HFF-Myc (cell line): ENCODE measurements around the gene DENND1A.

ENCODE experiments used
- DNase-seq: peaks from one replicate; pipeline ENCODE4 v3.0.0-alpha.2; 2011; ENCODE audit warnings: low read depth; ENCODE audit errors: extremely low read depth
- H3K4me3 ChIP-seq: replicated peaks from 2 replicates; pipeline ENCODE4 v1.5.1; 2011; ENCODE audit warnings: low read depth, mild to moderate bottlenecking, control low read depth, low read length
- TF ChIP-seq, protein P1 (sequence below): IDR thresholded peaks from 2 replicates; pipeline ENCODE4 v1.5.1; 2012; ENCODE audit warnings: mild to moderate bottlenecking, low read depth, low read length, control low read depth; ENCODE audit errors: missing control alignments

Gene DENND1A

DNA sequence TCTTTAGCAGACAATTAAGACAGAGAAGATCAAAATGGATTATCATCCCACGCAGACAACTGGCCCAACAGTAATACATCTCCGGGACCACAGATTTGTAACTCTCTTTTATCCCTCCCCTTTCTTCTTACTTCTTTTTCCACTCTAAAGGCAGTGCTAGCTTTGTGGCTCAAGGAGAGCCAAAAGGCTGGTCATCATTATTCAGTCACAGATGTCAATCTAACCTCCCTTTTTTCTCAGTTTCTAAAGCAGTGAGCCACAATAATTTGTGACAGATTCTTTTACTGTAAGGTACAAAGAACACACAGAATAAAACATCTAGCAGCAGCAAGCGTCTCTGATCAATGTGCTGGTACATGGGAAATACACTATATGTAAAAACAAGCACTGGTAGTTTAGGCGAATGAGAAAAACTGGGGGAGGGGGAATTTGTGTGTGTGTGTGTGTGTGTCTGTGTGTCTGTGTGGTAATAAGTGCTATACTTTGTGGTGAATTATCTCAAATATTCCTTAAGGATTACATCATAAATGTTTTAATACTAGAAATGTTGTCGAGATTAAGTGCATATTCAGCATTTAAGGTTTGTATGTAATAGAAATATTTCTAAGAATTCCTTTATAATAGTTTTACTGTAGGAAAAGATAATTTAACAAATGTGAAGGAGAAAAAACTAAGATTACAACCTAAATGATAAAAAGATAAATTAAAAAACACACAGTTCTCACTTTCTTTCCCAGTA lies 140.2 kb downstream of the DENND1A start:
- TF ChIP-seq, protein P1, sequence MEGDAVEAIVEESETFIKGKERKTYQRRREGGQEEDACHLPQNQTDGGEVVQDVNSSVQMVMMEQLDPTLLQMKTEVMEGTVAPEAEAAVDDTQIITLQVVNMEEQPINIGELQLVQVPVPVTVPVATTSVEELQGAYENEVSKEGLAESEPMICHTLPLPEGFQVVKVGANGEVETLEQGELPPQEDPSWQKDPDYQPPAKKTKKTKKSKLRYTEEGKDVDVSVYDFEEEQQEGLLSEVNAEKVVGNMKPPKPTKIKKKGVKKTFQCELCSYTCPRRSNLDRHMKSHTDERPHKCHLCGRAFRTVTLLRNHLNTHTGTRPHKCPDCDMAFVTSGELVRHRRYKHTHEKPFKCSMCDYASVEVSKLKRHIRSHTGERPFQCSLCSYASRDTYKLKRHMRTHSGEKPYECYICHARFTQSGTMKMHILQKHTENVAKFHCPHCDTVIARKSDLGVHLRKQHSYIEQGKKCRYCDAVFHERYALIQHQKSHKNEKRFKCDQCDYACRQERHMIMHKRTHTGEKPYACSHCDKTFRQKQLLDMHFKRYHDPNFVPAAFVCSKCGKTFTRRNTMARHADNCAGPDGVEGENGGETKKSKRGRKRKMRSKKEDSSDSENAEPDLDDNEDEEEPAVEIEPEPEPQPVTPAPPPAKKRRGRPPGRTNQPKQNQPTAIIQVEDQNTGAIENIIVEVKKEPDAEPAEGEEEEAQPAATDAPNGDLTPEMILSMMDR: no peak
- DNase-seq: no peak
- H3K4me3 ChIP-seq: no peak overlapping the region

DNA sequence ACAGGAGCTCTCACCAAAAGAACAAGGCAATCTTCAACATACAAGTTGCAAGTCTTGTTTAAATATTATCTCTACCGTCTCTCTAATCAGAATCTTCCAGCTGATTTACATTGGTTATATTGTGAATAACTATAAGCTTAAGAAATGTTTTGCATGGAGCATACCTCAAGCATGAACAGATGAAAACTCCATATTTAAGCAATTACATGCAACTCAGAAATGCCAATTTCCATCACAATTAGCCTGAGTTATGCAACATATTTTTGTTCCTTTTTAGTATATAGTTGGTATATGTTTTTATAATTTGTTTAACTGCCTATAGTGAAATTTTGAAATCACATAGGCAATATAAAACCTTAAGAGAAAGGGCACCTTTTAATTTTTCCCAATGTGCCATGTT lies 142.5 kb downstream of the DENND1A start:
- TF ChIP-seq, protein P1: no peak
- DNase-seq: no peak

DNA sequence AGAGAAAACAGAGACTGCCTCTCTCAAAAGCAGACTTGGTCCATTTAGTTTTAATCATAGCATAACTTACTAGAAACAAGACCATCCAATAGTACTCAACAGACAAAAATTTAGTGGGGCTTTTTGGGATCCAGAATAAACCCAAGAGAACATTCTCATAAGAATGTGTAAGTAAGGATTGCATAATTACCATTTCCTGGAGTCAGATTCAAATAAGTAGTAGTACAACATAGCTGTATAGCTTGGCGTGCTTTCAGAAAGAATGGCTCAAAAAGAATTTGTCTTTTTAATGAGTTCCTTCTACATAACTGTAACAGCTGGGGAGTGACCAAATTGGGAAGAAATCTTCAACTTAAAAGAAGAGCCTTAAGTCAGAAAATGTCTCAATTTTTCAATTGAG lies 145.4 kb downstream of the DENND1A start:
- H3K4me3 ChIP-seq: no peak overlapping the region
- TF ChIP-seq, protein P1: no peak
- no peak for DNase-seq

More for the DNA sequence above, 142.5 kb downstream of the DENND1A start:
- no peak overlapping the region for H3K4me3 ChIP-seq

DNA sequence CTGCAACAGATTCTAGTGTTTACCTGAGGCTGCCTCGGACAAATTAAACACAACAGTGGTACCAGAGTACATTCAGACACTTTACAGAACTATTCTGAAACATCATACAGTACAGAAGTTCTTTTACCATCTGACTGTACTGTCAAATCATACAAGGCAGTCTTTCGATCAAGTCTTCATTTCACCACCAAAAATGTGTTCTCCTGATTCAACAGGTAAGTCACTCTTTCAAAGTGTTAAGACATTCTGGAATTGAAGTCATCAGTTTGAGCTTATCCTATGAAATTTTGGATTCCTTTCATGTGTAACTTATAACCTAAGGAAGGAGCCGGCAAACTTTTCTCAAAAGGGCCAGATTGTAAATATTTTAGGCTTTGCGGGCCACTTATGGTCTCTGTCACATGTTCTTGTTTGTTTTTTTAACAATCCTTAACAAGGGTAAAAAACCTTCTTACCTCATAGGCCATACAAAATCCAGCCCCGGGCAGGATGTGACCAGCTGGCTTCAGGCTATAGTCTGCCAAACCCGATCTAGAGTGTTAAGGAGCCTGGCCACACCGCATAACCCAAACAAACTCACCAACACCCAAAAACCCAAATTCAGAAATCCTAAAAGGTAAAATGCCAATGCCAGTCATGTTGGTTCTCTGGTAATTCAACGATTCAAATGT lies 151.6 kb downstream of the DENND1A start:
- TF ChIP-seq, protein P1: no peak
- DNase-seq: no peak
- H3K4me3 ChIP-seq: no peak overlapping the region

DNA sequence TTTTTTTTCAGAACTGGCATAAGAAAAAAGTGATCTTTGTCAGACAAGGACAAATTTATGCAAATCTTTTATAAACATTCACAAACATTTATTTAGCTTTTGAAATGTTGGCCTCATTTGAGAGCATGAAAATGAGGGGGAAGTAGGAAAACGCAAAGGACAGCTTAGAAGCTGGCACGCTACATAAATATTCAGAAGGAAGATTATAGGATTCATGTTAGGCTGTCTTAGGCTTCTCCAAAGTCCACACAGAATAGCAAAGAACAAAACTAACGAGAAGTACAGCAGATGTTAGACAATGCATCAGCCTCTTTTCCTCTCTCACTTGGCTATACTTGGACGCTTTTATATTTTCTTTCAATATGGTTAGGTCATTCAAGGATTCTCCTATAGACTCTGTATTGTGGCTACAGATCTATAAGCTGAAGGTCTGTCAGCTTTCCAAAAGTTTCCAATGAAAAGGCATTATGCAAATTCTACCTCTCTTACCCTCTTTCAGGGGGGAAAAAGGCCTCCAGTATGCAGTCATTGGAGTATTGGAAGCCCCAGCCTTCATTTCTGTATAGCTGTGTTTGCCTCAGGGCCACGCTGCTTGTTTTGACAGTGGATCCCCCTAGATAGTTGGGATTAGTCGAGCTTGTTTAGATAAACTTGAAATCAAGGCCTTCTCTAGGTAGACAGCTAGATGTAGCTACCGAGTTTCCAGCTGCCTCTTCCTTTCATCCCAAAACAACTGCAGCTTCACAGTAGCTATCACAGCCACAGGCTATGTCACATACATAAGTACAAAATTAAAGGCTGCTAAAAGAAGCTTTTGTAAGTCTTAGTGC lies 153.0 kb downstream of the DENND1A start:
- TF ChIP-seq, protein P1: no peak
- DNase-seq: no peak
- no peak overlapping the region for H3K4me3 ChIP-seq

DNA sequence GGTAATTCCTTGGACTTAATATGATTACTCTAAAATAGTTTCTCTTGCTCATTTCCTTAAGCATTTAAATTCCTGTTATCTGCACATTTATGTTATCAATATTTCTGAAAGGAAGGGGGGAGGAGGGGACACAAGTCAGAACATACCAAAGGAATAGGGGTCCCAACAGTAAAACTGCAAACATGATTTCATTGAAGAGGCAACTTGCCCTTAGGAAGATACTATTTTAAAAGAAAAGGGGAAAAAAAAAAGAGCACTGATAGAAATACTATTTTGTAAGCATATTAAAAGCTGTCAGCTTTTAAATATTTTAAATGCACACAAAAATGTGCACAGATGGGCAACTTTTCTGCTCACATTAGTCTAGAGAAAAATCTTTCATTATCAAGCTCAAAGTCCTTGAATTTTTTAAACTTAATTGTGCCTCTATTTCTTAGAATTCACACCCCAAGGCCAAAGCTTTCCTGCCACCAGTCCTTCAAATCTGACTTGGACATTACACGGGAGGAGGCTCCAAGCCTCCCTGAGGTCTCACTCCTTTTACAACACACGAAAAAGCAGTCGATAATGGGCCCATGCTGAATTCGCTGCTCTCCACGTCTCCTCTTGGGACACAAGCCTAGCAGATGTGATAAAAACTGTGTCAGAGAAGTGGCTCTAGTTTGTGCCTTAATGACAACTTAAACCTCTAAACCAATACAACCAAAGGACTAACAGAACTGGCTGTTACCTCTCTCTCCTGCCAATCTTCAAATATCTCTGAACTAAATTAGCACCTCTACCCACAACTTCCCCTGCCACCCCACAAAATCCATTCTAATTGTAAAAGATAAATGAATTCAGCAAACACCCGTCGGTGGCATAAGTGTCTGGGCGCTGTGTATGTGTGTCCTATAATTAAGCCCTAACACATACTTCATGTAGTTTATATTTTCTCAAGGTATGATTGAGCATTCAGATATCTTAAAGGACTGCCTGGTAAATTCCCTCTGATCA lies 154.3 kb downstream of the DENND1A start:
- no peak for DNase-seq
- H3K4me3 ChIP-seq: no peak overlapping the region
- TF ChIP-seq, protein P1: no peak
